Testis (tissue), 3 donors: ENCODE results near the gene GOLGA6B. TPM values are rescaled to one million over a fixed set of nuclear protein-coding genes. Genes with fewer than 3 reads are reported as not detected.

ENCODE experiments used
- polyA plus RNA-seq: library from polyadenylated mRNA; stranded (reverse); fragments of 350-450 nt; fragmentation: Illumina TruSeq; extraction: RNeasy Lipid Tissue Mini Kit (QIAGEN cat#74804); gene quantifications from one replicate; pipeline ENCODE4 v1.2.3, GENCODE V29; 2014; ENCODE audit warnings: low read depth, low replicate concordance; ENCODE audit not compliant: insufficient read depth
- small RNA-seq, 2 donors: library from RNA; depleted of rRNA; stranded (forward); fragments of <200 nt; gene quantifications; one replicate each; pipeline ENCODE3, GENCODE V24; 2016
- total RNA-seq, 2 donors: library from RNA; depleted of rRNA; stranded (reverse); fragments of >200 nt; gene quantifications; one replicate each; pipeline ENCODE4 v1.2.3, GENCODE V29; 2016

Gene GOLGA6B
- total and polyA plus RNA-seq, 3 donors from 2014 or later: 7.4 to 18.0 (median 8.6) TPM

Small RNAs within 50 kb of the gene (small RNA-seq; reads per million reads assigned to genes)
- gene RN7SL853P: 0 reads per million in 2 donors

Other genes with a start within 250 kb of the GOLGA6B start
- 100 to 1,000 TPM in 1 of 2 donors, 10 to 100 TPM in 1; 97.8 to 113 TPM for gene ARIH1, start 180.4 kb upstream of the GOLGA6B start, total RNA-seq
- 221 TPM for gene ARIH1, start 180.4 kb upstream of the GOLGA6B start, polyA plus RNA-seq
- gene HIGD2B, start 31.5 kb downstream of the GOLGA6B start, total RNA-seq: 1 to 10 TPM; 2.2 to 2.4 TPM
- 10.2 TPM for gene HIGD2B, start 31.5 kb downstream of the GOLGA6B start, polyA plus RNA-seq
- 10 to 100 TPM; 50.7 to 83.9 TPM for gene BBS4, start 31.5 kb downstream of the GOLGA6B start, total RNA-seq
- gene BBS4, start 31.5 kb downstream of the GOLGA6B start, polyA plus RNA-seq: 48.7 TPM
- 10 to 100 TPM; 55.6 to 59.9 TPM for gene ADPGK, start 129.1 kb downstream of the GOLGA6B start, total RNA-seq
- gene ADPGK, start 129.1 kb downstream of the GOLGA6B start, polyA plus RNA-seq: 39.1 TPM